Liver (tissue), 3 donors: Measurements from ENCODE around the gene SP140L.

ENCODE experiments used
- HNF4A ChIP-seq, 2 donors: conservative IDR thresholded peaks; 2 replicates each; pipeline ENCODE4 v1.6.1; 2016; ENCODE audit warnings: antibody characterized with exemption in 2 of 2, mild to moderate bottlenecking in 2 of 2
- SP1 ChIP-seq: IDR thresholded peaks from 2 replicates; pipeline ENCODE4 v1.6.1; 2018; ENCODE audit warnings: antibody characterized with exemption, mild to moderate bottlenecking
- YY1 ChIP-seq: IDR thresholded peaks from 2 replicates; pipeline ENCODE4 v1.6.1; 2016; ENCODE audit warnings: antibody characterized with exemption, mild to moderate bottlenecking
- TF ChIP-seq, protein P1 (sequence below): IDR thresholded peaks from 2 replicates; pipeline ENCODE4 v1.6.1; 2016; ENCODE audit warnings: antibody characterized with exemption
- TF ChIP-seq, protein P2 (sequence below): fragments of 150-350 bp; IDR thresholded peaks from 2 replicates; pipeline ENCODE4 v1.5.1; 2017; ENCODE audit warnings: improper control_type of control experiment, low read depth, low read length; ENCODE audit not compliant: missing input control
- donor health status: healthy.
- donor health status: healthy.

DNA sequence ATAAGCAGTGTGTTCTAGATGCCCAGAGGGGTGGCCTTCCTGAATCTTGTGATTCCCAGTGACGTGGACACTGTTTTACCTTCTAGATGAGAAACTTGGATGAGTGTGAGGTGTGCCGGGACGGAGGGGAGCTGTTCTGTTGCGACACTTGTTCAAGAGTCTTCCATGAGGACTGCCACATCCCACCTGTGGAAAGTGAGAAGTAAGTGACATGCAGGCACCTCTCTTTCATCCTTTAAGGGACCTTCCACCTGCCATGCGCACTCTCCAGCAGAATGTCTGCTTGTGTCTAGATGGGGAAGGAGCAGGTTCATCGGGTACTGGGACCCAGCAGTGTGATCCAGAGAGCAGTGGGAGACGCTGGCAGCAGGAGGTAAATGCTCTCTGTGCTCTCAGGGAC, 73.0 kb downstream of the SP140L start:
- TF ChIP-seq YY1 (no peak), HNF4A (conservative IDR thresholded peaks at IDR 0.05) (no peak), SP1 (no peak)
- TF ChIP-seq, protein P1, sequence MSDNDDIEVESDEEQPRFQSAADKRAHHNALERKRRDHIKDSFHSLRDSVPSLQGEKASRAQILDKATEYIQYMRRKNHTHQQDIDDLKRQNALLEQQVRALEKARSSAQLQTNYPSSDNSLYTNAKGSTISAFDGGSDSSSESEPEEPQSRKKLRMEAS = no peak
- TF ChIP-seq, protein P2, sequence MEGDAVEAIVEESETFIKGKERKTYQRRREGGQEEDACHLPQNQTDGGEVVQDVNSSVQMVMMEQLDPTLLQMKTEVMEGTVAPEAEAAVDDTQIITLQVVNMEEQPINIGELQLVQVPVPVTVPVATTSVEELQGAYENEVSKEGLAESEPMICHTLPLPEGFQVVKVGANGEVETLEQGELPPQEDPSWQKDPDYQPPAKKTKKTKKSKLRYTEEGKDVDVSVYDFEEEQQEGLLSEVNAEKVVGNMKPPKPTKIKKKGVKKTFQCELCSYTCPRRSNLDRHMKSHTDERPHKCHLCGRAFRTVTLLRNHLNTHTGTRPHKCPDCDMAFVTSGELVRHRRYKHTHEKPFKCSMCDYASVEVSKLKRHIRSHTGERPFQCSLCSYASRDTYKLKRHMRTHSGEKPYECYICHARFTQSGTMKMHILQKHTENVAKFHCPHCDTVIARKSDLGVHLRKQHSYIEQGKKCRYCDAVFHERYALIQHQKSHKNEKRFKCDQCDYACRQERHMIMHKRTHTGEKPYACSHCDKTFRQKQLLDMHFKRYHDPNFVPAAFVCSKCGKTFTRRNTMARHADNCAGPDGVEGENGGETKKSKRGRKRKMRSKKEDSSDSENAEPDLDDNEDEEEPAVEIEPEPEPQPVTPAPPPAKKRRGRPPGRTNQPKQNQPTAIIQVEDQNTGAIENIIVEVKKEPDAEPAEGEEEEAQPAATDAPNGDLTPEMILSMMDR = no peak
